ENCODE data around the gene TCEAL8. TPM values are rescaled to one million over a fixed set of nuclear protein-coding genes. Genes with fewer than 3 reads are reported as not detected.

The TCEAL8 gene
- total and polyA plus RNA-seq, 2 experiments from 2014 or later: 97.7 to 104 TPM

- 94% methylated on average over 5 of the region's 5 CpGs for WGBS, 2 experiments (ENCODE audit: low coverage in 1 of 2, low lambda C conversion rate in 2 of 2, missing lambda C conversion rate in 2 of 2)
These were observed 44.9 kb downstream of the TCEAL8 start for GRCh38 chrX:103210056-103210455.

More at GRCh38 chrX:103210056-103210455, 44.9 kb downstream of the TCEAL8 start:
- in situ Hi-C loops (cut with MboI): loop anchor here (25.0 kb wide), 1 partner anchor 252 kb away; no protein-coding TSS in a partner anchor
- Histone ChIP-seq H3K4me2 (ENCODE audit: unreplicated experiment) (no peak overlapping the region), H3K4me3 (no peak overlapping the region), H2AFZ (no peak overlapping the region), H3F3A (ENCODE audit: insufficient read depth) (no peaks in the 10 kb centered on the region), H3K9me3 (ENCODE audit: low read depth) (no peaks in the 10 kb centered on the region), H3K4me1 (ENCODE audit: insufficient read depth) (no peaks in the 10 kb centered on the region), H4K20me1 (ENCODE audit: insufficient read depth) (no peaks in the 10 kb centered on the region), H3K9me2 (ENCODE audit: insufficient read depth) (no peaks in the 10 kb centered on the region), H3K79me2 (ENCODE audit: insufficient read depth) (no peaks in the 10 kb centered on the region), H3K27ac (no peak overlapping the region), H3K36me3 (ENCODE audit: low read depth) (no peaks in the 10 kb centered on the region), H3K9ac (no peak overlapping the region), H3K27me3 (replicated peaks; ENCODE audit: insufficient read depth) (no peaks in the 10 kb centered on the region)
- DNase-seq: no peak
- no peak for TF ChIP-seq EZH2phosphoT487 (IDR thresholded peaks at IDR 0.05; ENCODE audit: insufficient read depth, low read depth)
- no peak for TF ChIP-seq EZH2 (IDR thresholded peaks at IDR 0.05; ENCODE audit: insufficient read depth, poor library complexity, severe bottlenecking)

Other genes with a start within 250 kb of the TCEAL8 start
- gene BEX1, start 191.0 kb downstream of the TCEAL8 start, total RNA-seq (2014; rRNA removed; shearing (Covaris generic)): 73.0 and 91.8 TPM in 2 replicates
- gene BEX1, start 191.0 kb downstream of the TCEAL8 start, polyA plus RNA-seq (2016; fragmentation: Nextera tagmentation; extraction: Ambion mirVana): 79.4 and 79.9 TPM in 2 replicates
- gene NXF3, start 162.0 kb downstream of the TCEAL8 start, total RNA-seq (2014; rRNA removed; shearing (Covaris generic)): 13.6 and 31.4 TPM in 2 replicates
- 6.6 and 7.9 TPM in 2 replicates for gene NXF3, start 162.0 kb downstream of the TCEAL8 start, polyA plus RNA-seq (2016; fragmentation: Nextera tagmentation; extraction: Ambion mirVana)
- gene BEX4, start 40.0 kb downstream of the TCEAL8 start, total RNA-seq (2014; rRNA removed; shearing (Covaris generic)): 0.54 and 2.4 TPM in 2 replicates
- gene BEX4, start 40.0 kb downstream of the TCEAL8 start, polyA plus RNA-seq (2016; fragmentation: Nextera tagmentation; extraction: Ambion mirVana): 2.4 TPM in 2 replicates
- gene TCEAL5, start 21.6 kb upstream of the TCEAL8 start, total RNA-seq (2014; rRNA removed; shearing (Covaris generic)): not detected in 2 replicates
- not detected in 2 replicates for gene TCEAL5, start 21.6 kb upstream of the TCEAL8 start, polyA plus RNA-seq (2016; fragmentation: Nextera tagmentation; extraction: Ambion mirVana)
- not detected in 2 replicates for gene BEX2, start 55.8 kb upstream of the TCEAL8 start, total RNA-seq (2014; rRNA removed; shearing (Covaris generic))
- not detected in 2 replicates for gene BEX2, start 55.8 kb upstream of the TCEAL8 start, polyA plus RNA-seq (2016; fragmentation: Nextera tagmentation; extraction: Ambion mirVana)
- 8.0 and 17.1 TPM in 2 replicates for gene TCEAL7, start 75.1 kb upstream of the TCEAL8 start, total RNA-seq (2014; rRNA removed; shearing (Covaris generic))
- gene TCEAL7, start 75.1 kb upstream of the TCEAL8 start, polyA plus RNA-seq (2016; fragmentation: Nextera tagmentation; extraction: Ambion mirVana): 21.8 and 21.9 TPM in 2 replicates
- 86.4 and 107 TPM in 2 replicates for gene TCEAL9, start 101.4 kb upstream of the TCEAL8 start, total RNA-seq (2014; rRNA removed; shearing (Covaris generic))
- 188 and 192 TPM in 2 replicates for gene TCEAL9, start 101.4 kb upstream of the TCEAL8 start, polyA plus RNA-seq (2016; fragmentation: Nextera tagmentation; extraction: Ambion mirVana)
- gene BEX3, start 121.4 kb upstream of the TCEAL8 start, total RNA-seq (2014; rRNA removed; shearing (Covaris generic)): 129 and 154 TPM in 2 replicates
- 300 and 313 TPM in 2 replicates for gene BEX3, start 121.4 kb upstream of the TCEAL8 start, polyA plus RNA-seq (2016; fragmentation: Nextera tagmentation; extraction: Ambion mirVana)